Lower leg skin (tissue), 4 donors: ENCODE data around the gene TENM4. TPM values are rescaled to one million over a fixed set of nuclear protein-coding genes. Genes with fewer than 3 reads are reported as not detected.
A peak's percentile ranks its signal among the peaks of the same experiment; 100 is the strongest.

Source experiments
- DNase-seq, 2 donors: peaks; one replicate each; pipeline ENCODE4 v3.0.0-alpha.2; 2019; ENCODE audit warnings: low spot score in 2 of 2
- H3K4me3 ChIP-seq: fragments of 200-600 bp; sonication (generic); 2 replicates; pipeline ENCODE4 v1.5.1; 2017; ENCODE audit warnings: mild to moderate bottlenecking, low read depth; ENCODE audit not compliant: poor library complexity, severe bottlenecking
- CTCF ChIP-seq, 3 donors: fragments of 450-650 bp; IDR thresholded peaks; one replicate each; pipeline ENCODE4 v1.5.1; 2016; ENCODE audit warnings: antibody characterized with exemption in 3 of 3, mild to moderate bottlenecking in 3 of 3, moderate library complexity in 2 of 3
- POLR2A ChIP-seq, 2 donors: fragments of 450-650 bp; IDR thresholded peaks; one replicate each; pipeline ENCODE4 v1.6.1; 2016 to 2017; ENCODE audit warnings: antibody characterized with exemption in 2 of 2, mild to moderate bottlenecking in 1 of 2, moderate library complexity in 1 of 2
- WGBS, 2 donors: methylation state at CpG; one replicate each; pipeline ENCODE4 v1.1.5; 2018; 5-methylcytosine and 5-hydroxymethylcytosine counted together
- intact Hi-C: fragments of 100-400 bp; cut with DNase I; formaldehyde crosslinking; loops from one replicate; pipeline ENCODE4 v1.15.0; 2023; ENCODE audit warnings: low total_unique reads
- total RNA-seq, 4 donors: library from RNA; depleted of rRNA; stranded (reverse); fragments of >200 nt; gene quantifications; one replicate each; pipeline ENCODE4 v1.1.0, GENCODE V29; 2016

The TENM4 gene
- total RNA-seq, 4 donors from 2014 or later = 34.4 to 41.1 (median 36.6) TPM

GRCh38 chr11:79438631-79439409 is 2.0 kb downstream of the TENM4 start:
- TF ChIP-seq POLR2A (IDR thresholded peaks at IDR 0.05) (no peak), CTCF (IDR thresholded peaks at IDR 0.05) (no peak)
- WGBS, 2 donors = 1 to 2% methylated on average over 39 to 40 of the region's 41 CpGs
- DNase-seq = peak in 1 of 2 donors; percentile 90
- H3K4me3 ChIP-seq = peak overlapping the region; percentile 11
- intact Hi-C loops = no loop called here

DNA sequence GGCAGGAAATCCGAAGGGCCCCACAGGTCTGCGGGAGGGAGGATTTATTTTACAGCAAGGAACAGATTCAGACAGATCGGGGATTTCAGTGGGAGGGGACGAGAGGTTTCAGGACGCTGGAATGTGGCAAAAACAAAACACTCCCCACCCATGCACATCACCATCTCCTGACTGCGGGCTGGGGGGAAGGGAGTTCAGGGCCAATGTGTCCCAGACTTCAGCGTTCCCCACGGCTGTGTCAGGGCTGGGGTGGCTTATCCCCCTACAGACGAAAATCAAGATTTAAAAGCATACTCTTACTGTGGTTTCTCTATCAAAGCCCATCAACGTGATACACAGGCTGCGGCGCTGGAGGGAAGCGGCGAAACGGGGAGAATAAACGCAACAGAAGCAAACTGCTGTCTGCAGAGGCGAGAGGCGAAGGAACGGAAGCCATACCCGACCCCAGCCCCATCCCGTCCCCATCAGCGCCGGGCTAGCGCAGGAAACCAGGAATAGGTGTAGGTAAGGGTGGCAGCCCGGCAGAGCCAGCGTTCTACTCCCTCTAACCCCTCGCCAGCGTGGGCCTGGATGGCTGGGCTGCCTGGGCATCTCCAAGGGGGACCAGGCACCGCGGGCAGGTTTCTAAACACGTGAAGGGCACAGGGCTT is 2.7 kb downstream of the TENM4 start:
- no peak for TF ChIP-seq CTCF (IDR thresholded peaks at IDR 0.05)
- TF ChIP-seq POLR2A (IDR thresholded peaks at IDR 0.05) = no peak
- intact Hi-C loops = no loop called here
- peak overlapping the region; percentile 11 for H3K4me3 ChIP-seq
- 1% methylated on average over 29 to 31 of the region's 31 CpGs for WGBS, 2 donors
- DNase-seq = peak in 1 of 2 donors; percentile 84

GRCh38 chr11:79437278-79437980 is 3.4 kb downstream of the TENM4 start:
- peak in 1 of 2 donors; percentile 90 for DNase-seq
- intact Hi-C loops = no loop called here
- TF ChIP-seq CTCF (IDR thresholded peaks at IDR 0.05) (no peak), POLR2A (IDR thresholded peaks at IDR 0.05) (no peak)
- H3K4me3 ChIP-seq = peak overlapping the region; percentile 6
- 1 to 2% methylated on average over 25 to 63 of the region's 74 CpGs for WGBS, 2 donors

GRCh38 chr11:79436919-79437277 is 3.9 kb downstream of the TENM4 start:
- TF ChIP-seq CTCF (IDR thresholded peaks at IDR 0.05) (no peak), POLR2A (IDR thresholded peaks at IDR 0.05) (no peak)
- no peak for DNase-seq
- H3K4me3 ChIP-seq = no peak overlapping the region
- WGBS, 2 donors = 22 to 29% methylated on average over 10 of the region's 10 CpGs
- intact Hi-C loops = no loop called here

GRCh38 chr11:79434283-79434682 is 6.5 kb downstream of the TENM4 start:
- intact Hi-C loops = no loop called here
- WGBS, 2 donors = 22 to 41% methylated on average over 2 of the region's 2 CpGs

More at GRCh38 chr11:79434283-79434682, 6.5 kb downstream of the TENM4 start:
- no peak overlapping the region for H3K4me3 ChIP-seq
- no peak for TF ChIP-seq CTCF (IDR thresholded peaks at IDR 0.05)
- TF ChIP-seq POLR2A (IDR thresholded peaks at IDR 0.05) = no peak
- DNase-seq = no peak
